GM18511 (cell line): Measurements from ENCODE around the gene OTUD4.
"Not testable (repeated sequence)": the region's sequence is repeated elsewhere in the genome, so short reads cannot be mapped to it uniquely, and the experiment has no call there.

Source experiments
- ATAC-seq: cut with Tn5 transposase; IDR thresholded peaks from one replicate; pipeline ENCODE4 v1.9.1; 2021; ENCODE audit warnings: mild to moderate bottlenecking, moderate library complexity; ENCODE audit not compliant: unreplicated experiment

OTUD4 gene

GRCh38 chr4:145180298-145181090, at the start of gene OTUD4:
Gene OTUD4, minus strand, starts transcription at chr4:145180589. Its CDS starts 616 bp downstream, at chr4:145179973.
- ATAC-seq, result peak; percentile 81

DNA sequence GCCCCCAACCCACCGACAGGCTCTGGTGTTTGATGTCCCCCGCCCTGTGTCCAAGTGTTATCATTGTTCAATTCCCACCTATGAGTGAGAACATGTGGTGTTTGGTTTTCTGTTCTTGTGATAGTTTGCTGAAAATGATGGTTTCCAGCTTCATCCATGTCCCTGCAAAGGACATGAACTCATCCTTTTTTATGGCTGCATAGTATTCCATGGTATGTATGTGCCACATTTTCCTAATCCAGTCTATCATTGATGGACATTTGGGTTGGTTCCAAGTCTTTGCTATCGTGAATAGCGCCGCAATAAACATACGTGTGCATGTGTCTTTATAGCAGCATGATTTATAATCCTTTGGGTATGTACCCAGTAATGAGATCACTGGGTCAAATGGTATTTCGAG, 42.8 kb upstream of the OTUD4 start:
- ATAC-seq, result not testable (repeated sequence)

GRCh38 chr4:145221529-145221928, 41.1 kb upstream of the OTUD4 start:
- not testable (repeated sequence) for ATAC-seq

DNA sequence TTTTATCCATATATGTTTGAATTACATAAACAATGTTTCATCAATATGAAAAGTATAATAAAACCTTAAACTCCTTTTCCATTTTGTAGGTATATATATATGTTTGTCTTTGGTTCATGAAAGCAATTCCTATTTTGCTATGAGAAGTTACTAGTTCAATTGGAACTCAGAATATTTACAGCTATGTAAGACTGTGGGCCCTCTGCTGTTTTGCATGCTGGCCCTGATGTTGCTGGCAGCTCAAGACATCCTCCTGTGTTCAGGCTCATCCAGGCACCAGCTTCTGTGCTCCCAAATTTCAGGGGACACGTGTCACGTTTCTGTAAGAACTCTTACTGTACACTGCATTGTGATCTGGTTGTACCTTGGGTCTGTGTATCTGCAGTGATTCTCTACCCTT, 38.7 kb upstream of the OTUD4 start:
- no peak for ATAC-seq

GRCh38 chr4:145218251-145218650, 37.9 kb upstream of the OTUD4 start:
- ATAC-seq, result peak; percentile 97

DNA sequence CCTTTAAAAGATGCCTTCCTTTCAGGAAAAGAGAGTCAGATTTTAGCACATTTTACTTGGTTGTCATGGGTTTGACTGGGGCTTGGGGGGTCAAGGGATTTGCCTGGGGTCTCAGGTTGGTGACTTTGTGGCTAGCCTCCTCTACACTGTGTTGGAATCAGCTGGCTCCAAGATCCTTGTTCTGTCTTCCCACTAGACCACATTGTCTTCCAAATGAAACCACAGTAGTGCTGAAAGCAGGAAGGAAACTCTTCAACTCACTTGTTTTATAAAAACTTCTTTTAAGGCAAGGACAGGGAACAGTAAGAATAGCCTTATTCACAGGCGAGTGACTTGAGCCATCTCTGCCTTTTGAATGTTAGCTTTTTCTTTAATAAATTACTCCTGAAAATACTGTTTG, 37.0 kb upstream of the OTUD4 start:
- ATAC-seq, result no peak

- no peak for ATAC-seq
Observed at GRCh38 chr4:145216535-145216934, 36.1 kb upstream of the OTUD4 start.

GRCh38 chr4:145213245-145213644, 32.9 kb upstream of the OTUD4 start:
- no peak for ATAC-seq

DNA sequence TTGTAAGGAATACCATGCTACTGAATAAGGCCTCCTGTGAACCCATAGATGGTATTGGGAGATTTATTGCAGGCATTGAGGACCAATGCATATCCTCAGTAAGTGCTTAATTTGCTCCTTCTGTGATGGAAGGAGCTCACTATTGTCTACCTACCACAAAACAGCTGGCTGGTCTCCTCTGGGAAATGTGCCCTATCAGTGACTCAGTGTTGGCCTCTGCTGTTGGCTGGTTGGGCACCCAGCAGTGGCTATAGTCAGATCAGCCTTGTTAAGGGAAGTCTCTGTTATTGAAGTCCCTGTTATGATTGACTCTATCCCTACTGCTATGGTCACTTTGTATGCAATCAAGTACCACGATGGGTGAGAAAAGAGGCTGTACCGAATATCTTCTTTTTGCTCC, 27.5 kb upstream of the OTUD4 start:
- ATAC-seq, result no peak

- no peak for ATAC-seq
Observed at GRCh38 chr4:145203410-145203809, 23.0 kb upstream of the OTUD4 start.

GRCh38 chr4:145200366-145200765, 20.0 kb upstream of the OTUD4 start:
- no peak for ATAC-seq

DNA sequence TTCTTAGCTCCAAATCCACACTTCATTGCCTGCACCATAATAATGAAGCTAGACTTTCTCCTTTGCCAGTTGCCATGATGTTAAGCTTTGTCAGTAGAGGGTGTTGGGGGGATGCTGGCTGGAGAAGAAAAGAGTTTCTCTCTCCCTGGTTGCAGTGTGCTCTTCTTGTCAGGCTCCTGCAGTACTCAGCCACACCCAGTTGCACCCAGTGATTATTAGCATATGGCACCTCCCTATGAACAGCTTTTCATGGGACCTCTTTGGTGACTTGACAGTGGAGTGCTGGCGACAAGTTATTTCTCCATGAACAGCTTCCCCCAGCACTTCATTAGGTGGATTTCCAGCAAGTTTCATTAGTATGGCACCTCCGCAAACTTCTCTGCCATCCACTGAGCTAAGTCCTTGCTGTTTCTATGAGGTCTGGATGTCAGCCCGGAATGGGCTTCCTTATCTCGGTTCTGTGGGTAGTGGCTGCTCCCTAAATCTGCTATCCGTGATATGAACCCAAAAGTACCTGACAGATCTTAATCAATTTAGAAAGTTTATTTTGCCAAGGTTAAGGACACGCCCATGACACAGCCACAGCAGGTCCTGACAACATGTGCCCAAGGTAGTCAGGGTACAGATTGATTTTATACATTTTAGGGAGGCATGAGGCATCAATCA, 18.8 kb upstream of the OTUD4 start:
- no peak for ATAC-seq

DNA sequence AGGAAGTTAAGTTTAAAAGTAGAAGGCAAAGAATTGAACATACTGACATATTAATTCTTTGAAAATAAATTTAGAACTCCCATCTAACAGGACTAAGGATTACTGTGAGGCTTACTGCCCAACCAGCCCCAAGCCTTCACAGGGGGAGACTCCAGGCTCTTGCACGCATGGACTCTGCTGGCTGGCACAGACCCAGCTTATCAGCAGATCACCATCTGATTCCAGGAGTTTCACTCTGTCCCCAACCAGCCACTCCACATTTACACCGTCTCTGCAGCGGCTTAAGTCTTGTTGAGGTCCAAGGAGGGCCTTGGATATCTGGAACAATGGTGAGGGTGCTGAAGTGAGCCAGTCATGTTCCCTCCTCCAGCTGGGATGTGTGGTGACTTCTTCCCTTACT, 16.4 kb upstream of the OTUD4 start:
- no peak for ATAC-seq

DNA sequence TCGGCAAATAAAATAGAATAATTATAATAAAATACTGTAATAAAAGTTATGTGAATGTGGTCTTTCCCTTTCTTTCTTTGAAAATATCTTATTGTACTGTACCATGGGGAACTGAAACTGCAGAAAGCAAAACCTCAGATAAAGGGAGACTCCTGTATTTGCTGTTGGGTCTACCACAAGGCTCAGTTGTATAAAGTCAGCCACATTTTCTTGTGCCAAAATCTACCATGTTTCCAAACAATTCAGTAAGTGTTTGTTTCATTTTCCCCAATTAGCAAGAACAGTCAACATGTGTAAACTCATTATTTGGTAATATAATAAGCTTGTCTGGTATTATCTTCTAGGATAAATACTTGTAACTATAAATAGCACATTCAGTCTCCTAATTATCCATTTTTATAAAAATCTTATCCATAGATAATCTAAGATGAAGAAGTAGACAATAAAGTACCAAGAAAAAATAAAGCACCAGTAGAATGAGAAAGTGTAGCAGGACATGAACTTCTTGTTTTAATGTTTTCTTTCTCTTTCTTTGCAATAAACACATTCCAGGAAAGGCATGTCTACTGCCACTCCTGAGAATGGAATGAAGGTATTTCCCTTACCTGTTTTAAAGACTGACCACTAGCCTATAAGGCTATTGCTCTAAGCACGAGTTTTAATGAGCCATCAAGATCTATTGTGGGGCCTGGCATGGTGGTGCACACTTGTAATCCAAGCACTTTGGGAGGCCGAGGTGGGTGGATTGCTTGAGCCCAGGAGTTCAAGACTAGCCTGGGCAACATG, 15.0 kb upstream of the OTUD4 start:
- peak; percentile 88 for ATAC-seq

GRCh38 chr4:145189981-145190380, 9.6 kb upstream of the OTUD4 start:
- ATAC-seq, result no peak

GRCh38 chr4:145186729-145187128, 6.3 kb upstream of the OTUD4 start:
- peak; percentile 90 for ATAC-seq

GRCh38 chr4:145183581-145183980, 3.2 kb upstream of the OTUD4 start:
- ATAC-seq, result no peak

DNA sequence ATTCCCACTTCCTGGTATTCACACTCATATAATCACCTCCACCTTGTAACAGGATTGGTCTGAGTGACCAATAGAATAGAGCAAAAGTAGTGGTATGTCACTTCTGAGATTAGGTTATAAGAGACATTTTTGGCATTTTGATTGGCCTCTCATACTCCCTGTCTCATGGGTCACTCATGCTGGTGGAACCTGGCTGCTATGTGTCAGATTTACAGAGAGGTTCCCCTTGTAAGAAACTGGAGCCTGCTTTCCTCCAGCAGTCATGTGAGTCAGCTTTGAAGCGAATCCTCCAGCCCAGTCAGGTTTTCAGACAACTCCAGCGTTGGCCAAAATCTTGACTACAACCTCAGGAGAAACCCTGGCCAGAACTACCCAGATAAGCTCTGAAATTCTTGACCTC, 2.6 kb upstream of the OTUD4 start:
- no peak for ATAC-seq

DNA sequence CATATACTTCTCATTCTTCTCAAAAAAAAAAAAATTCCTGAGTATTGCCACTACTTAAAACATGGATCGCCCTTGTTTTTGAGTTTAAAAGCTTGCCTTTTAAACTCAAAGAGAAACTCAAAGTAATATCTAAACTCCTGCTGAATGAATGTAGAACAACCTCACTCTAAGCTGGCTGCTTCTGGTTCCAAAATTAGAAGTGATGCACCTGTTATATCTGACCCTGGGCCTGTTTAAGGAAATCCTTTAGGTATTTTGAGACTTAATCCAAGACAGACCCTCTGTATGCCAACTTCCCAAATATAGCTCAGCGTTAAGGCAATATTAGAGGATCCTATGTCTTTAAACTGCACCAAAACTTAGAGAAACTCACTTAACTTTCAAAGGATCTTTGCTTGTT, 1.8 kb upstream of the OTUD4 start:
- no peak for ATAC-seq

GRCh38 chr4:145181091-145181501, 707 bp upstream of the OTUD4 start:
- ATAC-seq, result peak; percentile 5

DNA sequence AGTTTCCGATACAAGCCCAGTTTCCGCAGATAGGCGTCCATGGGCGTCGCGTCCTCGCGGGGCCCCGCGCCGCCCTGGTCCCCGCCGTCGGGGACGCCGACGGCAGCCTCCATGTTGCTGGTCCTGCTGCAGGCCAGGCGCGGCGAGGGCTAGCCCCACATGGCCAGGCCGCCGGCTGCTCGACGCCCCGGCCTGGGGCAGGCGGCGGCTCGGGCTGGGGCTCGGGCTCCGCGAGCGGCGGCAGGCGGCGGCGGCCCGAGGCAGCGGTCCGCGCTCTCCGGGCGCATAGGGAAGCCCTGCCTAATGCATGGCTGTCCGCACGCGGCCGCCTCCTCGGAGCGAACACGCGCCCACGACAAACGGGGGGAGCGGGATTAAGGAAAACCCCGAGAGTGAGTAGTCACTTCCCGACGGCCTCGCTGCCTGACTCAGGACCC, 510 bp downstream of the OTUD4 start:
- peak; percentile 25 for ATAC-seq
